IMR-90 (cell line): ENCODE data around the gene CUL3. TPM values are rescaled to one million over a fixed set of nuclear protein-coding genes. Genes with fewer than 3 reads are reported as not detected.

Source experiments
- ATAC-seq: fragments of 200-7000 bp; cut with Tn5 transposase; 2 replicates; pipeline ENCODE4 v1.9.1; 2020; ENCODE audit warnings: low read depth, mild to moderate bottlenecking, moderate library complexity
- BruUV-seq: library from RNA; stranded (reverse); fragments of 400-500 nt; replicated peaks from 2 replicates; lab custom pipeline; 2021; lab: Mats Ljungman, UMichigan
- CTCF ChIA-PET: fragments of 300-600 bp; formaldehyde crosslinking; extraction: SDS; loops from one replicate; lab custom pipeline; 2021; ENCODE audit warnings: antibody characterized with exemption; lab: Yijun Ruan, JAX
- POLR2A ChIA-PET: fragments of 300-600 bp; sonication (Branson Sonifier 250); formaldehyde crosslinking; loops from one replicate; lab custom pipeline; 2022; ENCODE audit warnings: antibody characterized with exemption; ENCODE audit not compliant: unreplicated experiment; lab: Charles Lee
- DNase-seq: peaks from one replicate; pipeline ENCODE4 v3.0.0; 2013
- H2AFZ ChIP-seq: replicated peaks from 2 replicates; pipeline ENCODE3; 2013; ENCODE audit warnings: low read length, mild to moderate bottlenecking; ENCODE audit not compliant: poor library complexity
- H2AK5ac ChIP-seq: 2 replicates; pipeline ENCODE4 v1.6.1; 2013; ENCODE audit warnings: low read depth, low read length, inconsistent platforms
- H2AK9ac ChIP-seq: replicated peaks from 2 replicates; pipeline ENCODE3; 2013; ENCODE audit warnings: mild to moderate bottlenecking, low read depth, low read length, moderate library complexity; ENCODE audit not compliant: poor library complexity
- H2BK120ac ChIP-seq: 2 replicates; pipeline ENCODE4 v1.6.1; 2013; ENCODE audit warnings: low read depth, low read length, inconsistent platforms
- H2BK15ac ChIP-seq: 3 replicates; pipeline ENCODE4 v1.6.1; 2013; ENCODE audit warnings: low read depth, low read length, inconsistent platforms
- H2BK20ac ChIP-seq: 2 replicates; pipeline ENCODE4 v1.6.1; 2013; ENCODE audit warnings: low read depth, mild to moderate bottlenecking, inconsistent platforms, low read length, moderate library complexity
- H2BK5ac ChIP-seq: 2 replicates; pipeline ENCODE4 v1.6.1; 2013; ENCODE audit warnings: mild to moderate bottlenecking, low read depth, low read length, inconsistent platforms; ENCODE audit not compliant: poor library complexity, severe bottlenecking
- H3K14ac ChIP-seq: replicated peaks from 2 replicates; pipeline ENCODE4 v1.6.1; 2013; ENCODE audit warnings: low read depth, low read length, inconsistent platforms
- H3K18ac ChIP-seq: 2 replicates; pipeline ENCODE4 v1.6.1; 2013; ENCODE audit warnings: low read depth, low read length, control low read depth
- H3K23ac ChIP-seq: 2 replicates; pipeline ENCODE4 v1.6.1; 2013; ENCODE audit warnings: low read depth, low read length, inconsistent platforms
- H3K27ac ChIP-seq: 2 replicates; pipeline ENCODE4 v1.5.1; 2013; ENCODE audit warnings: mild to moderate bottlenecking, control low read depth, low read length; ENCODE audit not compliant: insufficient read depth
- H3K27me3 ChIP-seq: 2 replicates; pipeline ENCODE4 v1.6.1; 2013; ENCODE audit warnings: low read length; ENCODE audit not compliant: control insufficient read depth, insufficient read depth
- H3K36me3 ChIP-seq: 2 replicates; pipeline ENCODE4 v1.6.1; 2013; ENCODE audit warnings: low read length, mixed read lengths; ENCODE audit not compliant: control insufficient read depth, insufficient read depth
- H3K4ac ChIP-seq: 2 replicates; pipeline ENCODE4 v1.6.1; 2013; ENCODE audit warnings: low read depth, low read length, inconsistent platforms
- H3K4me1 ChIP-seq: 2 replicates; pipeline ENCODE4 v1.6.1; 2013; ENCODE audit warnings: low read length, mixed read lengths; ENCODE audit not compliant: control insufficient read depth, insufficient read depth
- H3K4me2 ChIP-seq: 2 replicates; pipeline ENCODE4 v1.6.1; 2013; ENCODE audit warnings: low read depth, mild to moderate bottlenecking, control low read depth, low read length, moderate library complexity
- H3K4me3 ChIP-seq: 2 replicates; pipeline ENCODE4 v1.5.1; 2013; ENCODE audit warnings: low read depth, mild to moderate bottlenecking, control low read depth, low read length, moderate library complexity; ENCODE audit not compliant: insufficient read depth
- H3K56ac ChIP-seq: 2 replicates; pipeline ENCODE4 v1.6.1; 2013; ENCODE audit warnings: low read length, inconsistent platforms; ENCODE audit not compliant: insufficient read depth; ENCODE audit errors: extremely low read depth
- H3K79me1 ChIP-seq, 2 experiments: 2 replicates each; pipeline ENCODE4 v1.6.1; 2013; ENCODE audit warnings: low read length in 2 of 2, inconsistent platforms in 1 of 2, low read depth in 1 of 2
- H3K9ac ChIP-seq: 2 replicates; pipeline ENCODE4 v1.6.1; 2013; ENCODE audit warnings: low read depth, low read length, control low read depth
- H3K9me1 ChIP-seq: 2 replicates; pipeline ENCODE4 v1.6.1; 2013; ENCODE audit warnings: low read length, inconsistent platforms; ENCODE audit not compliant: insufficient read depth
- H3K9me3 ChIP-seq: 2 replicates; pipeline ENCODE4 v1.6.1; 2013; ENCODE audit warnings: low read length; ENCODE audit not compliant: control insufficient read depth, insufficient read depth
- H4K20me1 ChIP-seq: 2 replicates; pipeline ENCODE4 v1.6.1; 2013; ENCODE audit warnings: low read length, inconsistent platforms; ENCODE audit not compliant: insufficient read depth
- H4K5ac ChIP-seq: 2 replicates; pipeline ENCODE4 v1.6.1; 2013; ENCODE audit warnings: mild to moderate bottlenecking, low read depth, low read length, control low read depth
- H4K8ac ChIP-seq, 2 experiments: 2 replicates each; pipeline ENCODE4 v1.6.1; 2013; ENCODE audit warnings: low read depth in 2 of 2, low read length in 2 of 2, control low read depth in 1 of 2, inconsistent platforms in 1 of 2
- H4K91ac ChIP-seq: 2 replicates; pipeline ENCODE4 v1.6.1; 2013; ENCODE audit warnings: low read depth, low read length, inconsistent platforms; ENCODE audit not compliant: insufficient read depth
- BHLHE40 ChIP-seq: fragments of 150-350 bp; IDR thresholded peaks from 2 replicates; pipeline ENCODE4 v1.6.1; 2016; ENCODE audit warnings: mild to moderate bottlenecking, low read depth, low read length
- CEBPB ChIP-seq: IDR thresholded peaks from 2 replicates; pipeline ENCODE4 v1.6.1; 2012; ENCODE audit warnings: low read depth, low read length, improper control_type of control experiment
- CHD1 ChIP-seq: IDR thresholded peaks from 2 replicates; pipeline ENCODE4 v1.6.1; 2012; ENCODE audit warnings: low read depth, low read length, improper control_type of control experiment
- FOS ChIP-seq: fragments of 150-350 bp; IDR thresholded peaks from 2 replicates; pipeline ENCODE4 v1.6.1; 2016; ENCODE audit warnings: low read depth, low read length
- MAFK ChIP-seq: IDR thresholded peaks from 2 replicates; pipeline ENCODE4 v1.6.1; 2012; ENCODE audit warnings: low read depth, low read length, improper control_type of control experiment
- MAZ ChIP-seq: IDR thresholded peaks from 2 replicates; pipeline ENCODE4 v1.6.1; 2012; ENCODE audit warnings: low read depth, mild to moderate bottlenecking, low read length, improper control_type of control experiment, moderate library complexity, borderline replicate concordance
- MXI1 ChIP-seq: IDR thresholded peaks from 2 replicates; pipeline ENCODE4 v1.6.1; 2012; ENCODE audit warnings: low read depth, mild to moderate bottlenecking, low read length, moderate library complexity, borderline replicate concordance
- NFE2L2 ChIP-seq: fragments of 150-350 bp; IDR thresholded peaks from 2 replicates; pipeline ENCODE4 v1.6.1; 2016; ENCODE audit warnings: low read depth, mild to moderate bottlenecking, low read length
- POLR2A ChIP-seq: IDR thresholded peaks from 2 replicates; pipeline ENCODE4 v1.6.1; 2012; ENCODE audit warnings: mild to moderate bottlenecking, low read depth, low read length
- RAD21 ChIP-seq: IDR thresholded peaks from 2 replicates; pipeline ENCODE4 v1.6.1; 2012; ENCODE audit warnings: low read length, improper control_type of control experiment
- RCOR1 ChIP-seq: IDR thresholded peaks from 2 replicates; pipeline ENCODE4 v1.6.1; 2012; ENCODE audit warnings: mild to moderate bottlenecking, low read length, improper control_type of control experiment; ENCODE audit not compliant: insufficient replicate concordance
- RFX5 ChIP-seq: IDR thresholded peaks from 2 replicates; pipeline ENCODE4 v1.8.0; 2012; ENCODE audit warnings: low read depth, mild to moderate bottlenecking, low read length, moderate library complexity
- SMC3 ChIP-seq: fragments of 150-350 bp; IDR thresholded peaks from 2 replicates; pipeline ENCODE4 v1.6.1; 2016; ENCODE audit warnings: low read depth, mild to moderate bottlenecking, antibody characterized with exemption, low read length, moderate library complexity
- WGBS, 2 experiments: methylation state at CpG; one replicate each; pipeline versions ENCODE4 v1.1.5 to v1.1.7; 2013; ENCODE audit warnings: missing lambda C conversion rate in 2 of 2; ENCODE audit not compliant: insufficient read length in 1 of 2; ENCODE audit errors: extremely low coverage in 2 of 2; 5-methylcytosine and 5-hydroxymethylcytosine counted together
- dilution Hi-C: fragments of 300-500 bp; cut with HindIII; formaldehyde crosslinking; loops from one replicate; pipeline ENCODE4 v1.14.3; 2018; ENCODE audit warnings: low sequenced_read_pairs; ENCODE audit not compliant: unreplicated experiment
- in situ Hi-C: fragments of 300-500 bp; cut with MboI; formaldehyde crosslinking; loops from 3 replicates; pipeline ENCODE4 v1.14.3; 2019; ENCODE audit warnings: low sequenced_read_pairs, inconsistent platforms, mixed read lengths
- intact Hi-C: fragments of 100-400 bp; cut with micrococcal nuclease; formaldehyde crosslinking; loops from 2 replicates; pipeline ENCODE4 v1.10.0; 2022
- polyA plus RNA-seq, 3 experiments: library from polyadenylated mRNA; depleted of rRNA; stranded (reverse); fragments of >200 nt; gene quantifications; 2 replicates each; pipeline ENCODE4 v1.2.3, GENCODE V29; 2012; ENCODE audit warnings: low replicate concordance in 1 of 3
- total RNA-seq: library from RNA; depleted of rRNA; stranded (reverse); fragments of >200 nt; gene quantifications from 2 replicates; pipeline ENCODE4 v1.2.3, GENCODE V29; 2012
- TF ChIP-seq, protein P1 (sequence below): fragments of 150-350 bp; IDR thresholded peaks from 2 replicates; pipeline ENCODE4 v1.6.1; 2017; ENCODE audit warnings: mild to moderate bottlenecking, antibody characterized with exemption, low read length, low read depth
- TF ChIP-seq, protein P2 (sequence below): fragments of 150-350 bp; IDR thresholded peaks from 2 replicates; pipeline ENCODE4 v1.6.1; 2016; ENCODE audit warnings: low read depth, mild to moderate bottlenecking, low read length, moderate library complexity, borderline replicate concordance
- TF ChIP-seq, protein P3 (sequence below): conservative IDR thresholded peaks from 2 replicates; pipeline ENCODE4 v1.5.1; 2012; ENCODE audit warnings: mild to moderate bottlenecking, low read depth, low read length, improper control_type of control experiment

CUL3 gene
- total and polyA plus RNA-seq, 2 of the 4 experiments (the other 2 are of a cell fraction), result 33.7 to 45.7 TPM

DNA sequence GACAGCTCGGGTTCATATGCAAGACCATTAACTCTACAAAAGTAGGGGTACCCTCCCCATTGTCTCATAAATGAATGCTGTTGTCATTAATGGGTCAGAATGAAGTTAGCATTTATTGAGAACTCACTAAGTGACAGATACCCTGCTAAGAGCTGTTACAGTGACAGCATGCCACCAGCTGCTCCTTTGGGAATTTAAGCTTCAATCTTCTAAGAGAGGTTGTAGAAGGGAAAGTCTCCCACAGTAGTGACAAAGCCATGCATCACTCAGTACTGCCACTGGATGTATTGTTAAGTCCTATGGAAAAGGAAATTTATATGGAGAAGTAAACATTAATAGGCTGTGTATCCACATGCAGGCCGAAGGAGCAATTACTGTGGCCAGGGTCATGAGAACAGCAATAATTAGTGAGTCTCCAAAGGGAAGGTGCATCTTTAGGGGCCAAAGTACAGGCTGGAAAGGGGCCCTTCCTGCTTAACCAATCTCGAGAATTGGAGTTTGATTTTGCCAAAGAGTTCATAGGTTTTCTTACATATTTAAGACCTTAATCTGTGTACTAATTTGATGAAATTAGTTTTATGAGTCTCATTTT lies 118.8 kb downstream of the CUL3 start:
- Histone ChIP-seq H3K9me1 (no peaks in the 10 kb centered on the region; the same call in 1 of the 2 replicates), H2AK9ac (no peak overlapping the region), H3K9me3 (no peaks in the 10 kb centered on the region), H4K5ac (no peak overlapping the region), H3K4me2 (no peak overlapping the region), H2BK120ac (no peak overlapping the region), H3K9ac (no peak overlapping the region), H3K27ac (no peak overlapping the region), H3K4me3 (no peak overlapping the region), H3K4me1 (no peaks in the 10 kb centered on the region), H2BK5ac (no peak overlapping the region), H2AFZ (no peak overlapping the region), H3K56ac (no peak overlapping the region), H3K4ac (no peak overlapping the region), H2BK20ac (no peak overlapping the region), H4K20me1 (no peaks in the 10 kb centered on the region), H4K8ac (no peak overlapping the region), H3K36me3 (no peaks in the 10 kb centered on the region), H4K91ac (no peak overlapping the region), H3K18ac (no peak overlapping the region), H2AK5ac (no peak overlapping the region), H3K14ac (no peak overlapping the region), H3K23ac (no peak overlapping the region), H2BK15ac (no peak overlapping the region), H3K79me1 (no peaks in the 10 kb centered on the region), H3K27me3 (no peaks in the 10 kb centered on the region)
- dilution Hi-C loops (no loop called here), in situ Hi-C loops (no loop called here), intact Hi-C loops (no loop called here)
- CTCF ChIA-PET, result no interaction called here
- no TSS peak for BruUV-seq
- ATAC-seq (no peak), DNase-seq (no peak)
- 80% methylated on average over 1 of the region's 3 CpGs; no CpG with 5 or more reads in 1 of the 2 experiments for WGBS, 2 experiments
- TF ChIP-seq MAZ (no peak), SMC3 (no peak), RCOR1 (no peak), RAD21 (no peak), MAFK (no peak), RFX5 (no peak), FOS (no peak), POLR2A (no peak), CEBPB (no peak), CHD1 (no peak), NFE2L2 (no peak), MXI1 (no peak), BHLHE40 (no peak)
- TF ChIP-seq, protein P1, sequence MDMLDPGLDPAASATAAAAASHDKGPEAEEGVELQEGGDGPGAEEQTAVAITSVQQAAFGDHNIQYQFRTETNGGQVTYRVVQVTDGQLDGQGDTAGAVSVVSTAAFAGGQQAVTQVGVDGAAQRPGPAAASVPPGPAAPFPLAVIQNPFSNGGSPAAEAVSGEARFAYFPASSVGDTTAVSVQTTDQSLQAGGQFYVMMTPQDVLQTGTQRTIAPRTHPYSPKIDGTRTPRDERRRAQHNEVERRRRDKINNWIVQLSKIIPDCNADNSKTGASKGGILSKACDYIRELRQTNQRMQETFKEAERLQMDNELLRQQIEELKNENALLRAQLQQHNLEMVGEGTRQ, result no peak
- TF ChIP-seq, protein P2, sequence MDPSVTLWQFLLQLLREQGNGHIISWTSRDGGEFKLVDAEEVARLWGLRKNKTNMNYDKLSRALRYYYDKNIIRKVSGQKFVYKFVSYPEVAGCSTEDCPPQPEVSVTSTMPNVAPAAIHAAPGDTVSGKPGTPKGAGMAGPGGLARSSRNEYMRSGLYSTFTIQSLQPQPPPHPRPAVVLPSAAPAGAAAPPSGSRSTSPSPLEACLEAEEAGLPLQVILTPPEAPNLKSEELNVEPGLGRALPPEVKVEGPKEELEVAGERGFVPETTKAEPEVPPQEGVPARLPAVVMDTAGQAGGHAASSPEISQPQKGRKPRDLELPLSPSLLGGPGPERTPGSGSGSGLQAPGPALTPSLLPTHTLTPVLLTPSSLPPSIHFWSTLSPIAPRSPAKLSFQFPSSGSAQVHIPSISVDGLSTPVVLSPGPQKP, result no peak
- TF ChIP-seq, protein P3, sequence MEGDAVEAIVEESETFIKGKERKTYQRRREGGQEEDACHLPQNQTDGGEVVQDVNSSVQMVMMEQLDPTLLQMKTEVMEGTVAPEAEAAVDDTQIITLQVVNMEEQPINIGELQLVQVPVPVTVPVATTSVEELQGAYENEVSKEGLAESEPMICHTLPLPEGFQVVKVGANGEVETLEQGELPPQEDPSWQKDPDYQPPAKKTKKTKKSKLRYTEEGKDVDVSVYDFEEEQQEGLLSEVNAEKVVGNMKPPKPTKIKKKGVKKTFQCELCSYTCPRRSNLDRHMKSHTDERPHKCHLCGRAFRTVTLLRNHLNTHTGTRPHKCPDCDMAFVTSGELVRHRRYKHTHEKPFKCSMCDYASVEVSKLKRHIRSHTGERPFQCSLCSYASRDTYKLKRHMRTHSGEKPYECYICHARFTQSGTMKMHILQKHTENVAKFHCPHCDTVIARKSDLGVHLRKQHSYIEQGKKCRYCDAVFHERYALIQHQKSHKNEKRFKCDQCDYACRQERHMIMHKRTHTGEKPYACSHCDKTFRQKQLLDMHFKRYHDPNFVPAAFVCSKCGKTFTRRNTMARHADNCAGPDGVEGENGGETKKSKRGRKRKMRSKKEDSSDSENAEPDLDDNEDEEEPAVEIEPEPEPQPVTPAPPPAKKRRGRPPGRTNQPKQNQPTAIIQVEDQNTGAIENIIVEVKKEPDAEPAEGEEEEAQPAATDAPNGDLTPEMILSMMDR, result no peak
- POLR2A ChIA-PET, result no interaction called here
